Hematopoietic multipotent progenitor cell treated with erythropoietin and hydrocortisone succinate and interleukin-3 and kit ligand, for 17 days (in vitro differentiated cells): ENCODE data around the gene DGUOK.
"Not testable (repeated sequence)": the region's sequence is repeated elsewhere in the genome, so short reads cannot be mapped to it uniquely, and the experiment has no call there.

Experiments
- DNase-seq: peaks from one replicate; pipeline ENCODE4 v3.0.0-alpha.2; 2015; ENCODE audit warnings: low spot score

DGUOK gene

DNA sequence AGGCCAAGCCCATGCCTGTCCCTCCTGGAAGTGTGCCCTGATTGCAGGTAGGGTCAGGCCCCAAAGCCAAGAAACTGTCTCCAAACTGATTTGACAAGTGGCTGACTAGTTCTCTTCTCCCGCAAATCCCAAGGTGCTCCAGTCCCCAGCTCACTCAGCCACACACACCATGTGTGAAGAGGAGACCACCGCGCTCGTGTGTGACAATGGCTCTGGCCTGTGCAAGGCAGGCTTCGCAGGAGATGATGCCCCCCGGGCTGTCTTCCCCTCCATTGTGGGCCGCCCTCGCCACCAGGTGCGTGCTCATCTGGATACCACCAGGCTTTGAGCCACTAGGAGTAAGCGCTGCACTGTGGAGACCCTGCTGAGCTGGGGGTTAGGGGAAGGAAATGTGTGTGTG is 25.5 kb upstream of the DGUOK start:
- DNase-seq, result no peak

DNA sequence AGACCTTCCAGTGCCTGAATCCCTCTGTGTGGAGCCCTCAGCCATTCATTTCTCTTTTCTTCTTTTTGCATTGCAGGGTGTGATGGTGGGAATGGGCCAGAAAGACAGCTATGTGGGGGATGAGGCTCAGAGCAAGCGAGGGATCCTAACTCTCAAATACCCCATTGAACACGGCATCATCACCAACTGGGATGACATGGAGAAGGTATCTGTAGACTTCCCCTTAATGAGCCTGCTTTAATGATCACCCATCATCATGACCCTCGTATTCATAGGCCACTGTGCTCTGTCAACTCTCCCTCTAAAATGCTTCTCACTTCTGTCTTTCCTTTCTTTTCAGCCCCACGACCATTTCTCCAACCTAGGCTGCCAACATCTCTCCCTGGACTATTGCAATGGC is 24.4 kb upstream of the DGUOK start:
- no peak for DNase-seq

GRCh38 chr2:73903313-73903712 is 23.4 kb upstream of the DGUOK start:
- DNase-seq, result no peak

- DNase-seq, result not testable (repeated sequence)
Observed at GRCh38 chr2:73903949-73904613, 22.6 kb upstream of the DGUOK start.

DNA sequence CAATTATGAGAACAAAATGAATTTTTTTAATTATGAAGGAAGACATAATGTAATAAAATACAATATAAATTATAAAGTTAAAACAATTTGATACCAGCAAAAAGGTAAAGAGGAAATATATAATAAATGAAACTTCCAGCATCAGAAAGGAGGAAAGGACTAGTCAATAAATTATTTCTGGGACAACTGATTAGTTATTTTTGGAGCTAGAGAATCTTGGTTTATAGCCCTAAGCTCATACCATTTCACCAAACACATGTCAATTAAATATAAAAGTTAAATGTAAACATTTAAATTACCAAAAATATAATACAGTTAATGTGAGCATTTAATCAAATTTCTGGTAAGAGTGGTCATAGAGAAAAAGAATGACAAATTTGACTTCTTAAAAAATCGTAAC is 21.7 kb upstream of the DGUOK start:
- DNase-seq, result no peak

GRCh38 chr2:73906847-73907505 is 19.7 kb upstream of the DGUOK start:
- DNase-seq, result no peak

DNA sequence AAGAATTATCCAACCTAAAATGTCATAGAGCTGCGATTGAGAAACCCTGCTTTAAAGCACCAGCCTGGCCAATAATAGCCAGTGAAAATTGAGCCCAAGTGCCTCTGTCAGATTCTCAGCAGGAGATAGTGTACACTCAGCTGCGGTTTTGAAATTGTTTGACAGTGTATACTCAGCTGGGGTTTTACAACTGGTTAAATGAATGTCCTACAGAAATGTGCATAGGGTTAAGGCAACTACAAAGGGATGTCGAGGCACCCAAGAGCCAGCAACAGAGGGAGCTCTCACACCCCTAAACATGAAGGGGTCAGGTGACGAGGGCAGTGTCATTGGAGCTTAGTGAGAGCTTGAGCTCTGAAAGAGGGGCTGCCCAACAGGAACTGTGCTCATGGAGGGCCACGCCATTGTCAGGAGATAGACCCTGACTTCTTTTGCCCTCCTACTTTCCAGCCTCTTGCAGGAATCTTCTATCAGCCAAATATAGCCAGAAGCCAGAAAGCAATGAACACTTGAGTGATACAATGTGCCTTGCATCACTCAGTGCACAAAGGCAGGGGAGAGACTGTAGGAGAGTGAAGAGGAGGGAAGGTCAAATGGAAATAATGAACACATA is 18.7 kb upstream of the DGUOK start:
- peak; percentile 75 for DNase-seq

GRCh38 chr2:73908689-73909652 is 17.7 kb upstream of the DGUOK start:
- DNase-seq, result no peak

- no peak for DNase-seq
Observed at GRCh38 chr2:73910873-73911547, 15.7 kb upstream of the DGUOK start.

DNA sequence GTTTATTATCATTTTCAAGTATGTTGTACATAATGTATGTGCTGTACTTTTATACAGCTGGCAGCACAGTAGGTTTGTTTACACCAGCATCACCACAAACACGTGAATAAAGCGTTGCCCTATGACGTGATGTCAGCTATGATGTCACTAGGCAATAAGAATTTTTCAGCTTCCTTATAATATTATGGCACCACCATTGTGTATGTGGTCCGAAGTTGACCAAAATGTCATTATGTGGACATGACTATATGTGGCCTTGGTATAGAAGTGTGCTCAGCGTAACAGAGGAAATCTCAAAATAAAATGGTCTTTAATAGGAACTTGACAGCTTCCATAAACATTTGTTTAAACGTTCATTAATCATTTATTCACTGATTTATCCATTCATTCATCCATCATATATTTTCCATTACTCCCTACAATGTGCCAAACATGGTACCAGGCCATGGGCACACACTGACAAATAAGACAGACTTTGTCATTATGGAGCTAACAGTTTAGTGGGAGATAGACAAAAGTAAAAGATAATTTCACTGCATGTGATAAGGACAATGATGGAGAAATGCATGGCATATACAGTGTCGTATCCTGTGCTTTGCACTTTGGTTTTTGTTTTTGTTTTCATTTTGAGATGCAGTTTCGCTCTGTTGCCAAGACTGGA is 15.0 kb upstream of the DGUOK start:
- DNase-seq, result no peak

- DNase-seq, result no peak
Observed at GRCh38 chr2:73913414-73914054, 13.1 kb upstream of the DGUOK start.

DNA sequence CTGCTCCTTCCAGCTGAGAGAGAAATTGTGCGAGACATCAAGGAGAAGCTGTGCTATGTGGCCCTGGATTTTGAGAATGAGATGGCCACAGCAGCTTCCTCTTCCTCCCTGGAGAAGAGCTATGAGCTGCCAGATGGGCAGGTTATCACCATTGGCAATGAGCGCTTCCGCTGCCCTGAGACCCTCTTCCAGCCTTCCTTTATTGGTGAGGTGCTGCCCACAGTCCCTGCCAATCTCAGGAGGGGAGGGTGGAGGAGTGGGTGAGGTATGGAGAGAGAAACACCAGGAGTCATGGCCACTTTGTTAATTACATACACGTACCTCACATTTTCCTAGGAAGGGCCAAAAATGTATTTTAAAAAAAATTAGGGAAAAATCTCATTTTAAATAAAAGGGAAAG is 12.0 kb upstream of the DGUOK start:
- no peak for DNase-seq

DNA sequence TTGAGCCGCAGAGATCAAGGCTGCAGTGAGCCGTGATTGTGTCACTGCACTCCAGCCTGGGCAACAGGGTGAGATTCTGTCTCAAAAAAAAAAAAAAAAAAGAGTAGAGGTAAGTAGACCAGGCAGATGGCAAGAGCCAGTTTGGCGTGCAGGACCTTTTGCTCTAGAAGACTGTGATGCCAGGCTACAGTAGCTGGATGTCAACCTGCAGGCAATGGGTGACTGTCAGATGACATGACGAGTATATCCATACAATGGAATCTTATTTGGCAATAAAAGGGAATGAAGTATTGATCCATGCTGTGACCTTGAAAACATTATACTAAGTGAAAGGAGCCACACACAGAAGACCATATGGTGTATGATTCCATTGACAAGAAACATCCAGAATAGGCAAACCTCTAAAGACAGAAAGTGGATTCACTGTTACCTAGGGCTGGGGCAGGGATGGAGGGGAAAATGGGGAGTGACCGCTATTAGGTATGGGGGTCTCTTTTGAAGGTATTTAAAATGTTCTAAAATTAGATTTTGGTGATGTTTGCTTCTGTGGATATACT is 11.2 kb upstream of the DGUOK start:
- DNase-seq, result no peak

- no peak for DNase-seq
Observed at GRCh38 chr2:73916666-73917065, 10.0 kb upstream of the DGUOK start.

GRCh38 chr2:73917296-73917695 is 9.4 kb upstream of the DGUOK start:
- DNase-seq, result no peak

DNA sequence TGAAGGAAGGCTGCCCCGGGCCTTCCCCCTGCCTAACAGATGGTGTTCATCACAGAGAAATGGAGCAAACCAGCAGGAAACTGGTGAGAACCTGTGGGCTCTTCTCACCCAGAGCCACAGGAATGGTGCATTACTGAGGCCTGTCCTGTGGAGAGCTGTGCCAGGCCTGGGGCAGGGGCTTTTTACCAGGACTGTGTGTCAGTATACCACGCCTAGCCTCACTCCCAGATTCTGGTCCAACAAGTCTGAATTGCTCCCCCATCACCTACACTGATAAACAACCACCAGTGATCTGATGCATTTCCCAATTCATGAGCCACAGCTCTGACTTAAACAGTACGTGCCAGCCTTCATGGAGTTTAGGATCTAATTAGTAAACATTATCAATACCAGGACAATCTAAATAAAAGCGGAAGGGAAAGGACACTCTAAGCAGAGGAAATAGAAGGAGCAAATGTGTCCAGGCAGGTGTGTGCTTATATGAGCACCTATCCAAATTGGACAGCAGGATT is 8.9 kb upstream of the DGUOK start:
- DNase-seq, result no peak

GRCh38 chr2:73918856-73919255 is 7.8 kb upstream of the DGUOK start:
- no peak for DNase-seq

DNA sequence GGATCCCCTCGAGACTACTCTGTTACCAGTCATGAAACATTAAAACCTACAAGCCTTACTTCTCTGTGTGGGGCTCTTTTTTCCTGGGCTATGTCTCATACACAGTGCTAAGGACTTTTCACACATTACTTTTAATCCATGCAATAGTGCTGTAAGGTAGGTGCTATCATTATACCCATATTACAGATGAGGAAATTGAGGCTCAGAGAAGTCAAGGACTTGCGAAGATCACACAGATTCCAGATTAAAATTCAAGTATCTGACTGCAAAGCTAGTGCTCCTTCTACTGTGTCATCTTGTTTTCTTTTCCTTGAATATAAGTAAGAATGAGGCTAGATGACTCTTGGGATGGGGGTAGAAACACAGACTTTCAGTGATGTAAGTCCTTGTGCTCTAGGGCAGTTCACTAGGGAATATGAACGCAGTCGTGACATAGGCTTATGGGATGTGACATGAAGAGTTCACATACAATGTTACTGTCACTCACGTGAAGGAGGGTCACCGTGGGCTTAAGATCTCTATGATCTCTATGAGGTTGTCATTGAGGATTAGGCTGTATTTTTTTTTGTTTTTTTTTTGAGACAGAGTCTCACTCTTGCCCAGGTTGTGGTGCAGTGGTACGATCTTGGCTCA is 7.0 kb upstream of the DGUOK start:
- no peak for DNase-seq
